T follicular helper cell (primary cell): ENCODE measurements around the gene CXXC5.

Experiments used
- DNase-seq: peaks from one replicate; pipeline ENCODE4 v3.0.0-alpha.2; 2020; ENCODE audit warnings: low read depth

CXXC5 gene

DNA sequence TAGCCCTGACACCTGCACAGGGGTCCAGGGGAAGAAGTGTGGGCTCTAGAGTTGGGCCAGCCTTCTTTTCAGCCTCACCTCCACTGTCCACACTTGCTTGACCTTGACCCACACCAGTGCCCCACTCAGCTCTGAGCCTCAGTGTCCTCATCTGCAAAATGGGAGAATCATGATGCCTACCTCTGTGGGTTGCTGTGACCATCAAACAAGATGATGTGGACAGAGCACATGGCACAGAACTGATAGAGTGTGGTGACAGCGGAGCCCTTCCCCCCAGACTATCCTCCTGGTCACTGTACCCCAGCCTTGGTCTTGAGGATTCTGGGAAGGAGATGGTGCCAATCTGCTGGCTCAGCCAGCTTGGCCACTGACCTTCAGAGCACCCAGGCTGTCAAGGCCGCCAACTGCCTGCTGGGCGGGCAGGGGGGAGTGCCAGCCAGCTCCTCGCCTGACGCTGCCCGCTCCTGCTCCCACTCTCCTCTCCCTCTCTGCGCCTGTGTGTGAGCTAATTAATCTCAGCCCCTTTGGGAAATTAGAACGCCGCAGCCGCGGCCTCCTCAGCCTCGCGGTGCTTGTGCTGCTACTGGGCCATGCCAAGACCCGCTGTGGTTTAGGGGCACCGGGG is 16.7 kb downstream of the CXXC5 start:
- no peak for DNase-seq

DNA sequence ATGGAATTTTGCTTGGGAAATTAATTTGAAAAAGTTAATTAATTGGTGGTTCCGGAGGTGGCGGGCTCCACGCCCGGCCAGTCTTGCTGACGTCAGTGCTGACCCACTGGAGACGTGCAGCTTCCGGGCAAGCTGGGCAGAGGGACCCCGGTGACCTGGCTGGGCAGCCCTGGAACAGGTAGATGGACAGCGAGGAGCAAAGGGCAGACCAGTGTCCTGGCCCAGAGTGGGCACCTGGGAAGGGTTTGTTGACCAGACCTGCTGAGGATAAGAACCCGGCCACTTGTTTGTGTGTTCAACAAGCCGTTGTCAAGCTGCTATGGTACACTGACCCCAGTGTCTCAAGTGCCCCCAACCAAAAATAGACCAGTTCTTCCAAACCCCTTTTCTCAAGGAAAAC is 17.5 kb downstream of the CXXC5 start:
- no peak for DNase-seq

DNA sequence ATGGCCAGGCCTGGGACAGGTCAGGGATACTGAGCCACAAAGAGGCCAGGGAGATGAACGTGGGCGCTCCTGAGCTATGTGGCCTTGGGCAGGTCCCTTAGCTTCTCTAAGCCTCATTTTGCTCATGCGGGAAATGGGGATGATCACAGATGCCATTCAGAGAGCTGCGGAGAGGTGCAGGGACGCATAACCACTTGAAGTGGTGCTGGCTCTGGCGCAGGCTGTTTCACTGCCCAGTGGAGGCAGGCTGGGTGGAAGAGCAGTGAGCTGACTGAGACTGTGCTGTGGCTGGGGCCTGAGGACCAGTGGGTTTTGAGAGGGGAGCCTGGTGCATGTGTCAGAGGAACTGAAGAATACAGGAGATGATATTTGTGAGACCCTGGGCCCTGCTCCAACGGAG is 18.4 kb downstream of the CXXC5 start:
- no peak for DNase-seq

DNA sequence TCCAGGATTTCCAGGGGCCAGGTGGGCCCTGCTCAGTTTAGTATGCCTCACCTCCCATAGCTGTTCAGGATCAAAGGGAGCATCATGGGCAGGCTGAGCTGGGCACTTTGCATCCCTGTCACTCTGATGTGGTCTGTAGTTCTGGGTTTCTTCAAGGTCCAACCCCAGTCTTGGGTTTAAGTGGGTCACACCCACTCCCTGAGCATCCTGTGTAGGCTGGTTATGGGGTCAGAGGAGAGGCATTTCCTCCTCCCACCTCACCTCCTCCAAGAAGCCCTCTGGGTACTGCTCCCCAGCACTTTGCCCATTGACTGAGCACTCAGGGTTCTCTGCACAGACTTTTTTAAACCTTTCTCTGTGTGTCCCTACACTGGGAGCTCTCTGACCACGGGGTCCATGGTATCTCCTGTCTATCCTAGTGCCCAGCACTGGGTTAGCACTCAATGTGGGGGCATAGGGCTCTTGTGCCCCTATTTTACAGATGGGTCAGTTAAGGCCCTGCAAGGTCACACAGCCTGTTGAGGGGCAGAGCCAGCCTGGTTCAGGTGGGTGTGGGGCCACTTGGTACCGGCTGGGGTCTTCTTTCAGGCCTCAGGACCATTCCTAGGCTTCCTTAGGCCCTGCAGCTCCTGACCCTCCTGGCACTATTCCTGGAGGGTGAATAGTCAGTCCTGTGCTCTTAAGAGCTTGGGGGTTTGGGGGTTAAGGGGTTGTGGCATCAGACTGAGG is 19.0 kb downstream of the CXXC5 start:
- DNase-seq, result no peak

DNA sequence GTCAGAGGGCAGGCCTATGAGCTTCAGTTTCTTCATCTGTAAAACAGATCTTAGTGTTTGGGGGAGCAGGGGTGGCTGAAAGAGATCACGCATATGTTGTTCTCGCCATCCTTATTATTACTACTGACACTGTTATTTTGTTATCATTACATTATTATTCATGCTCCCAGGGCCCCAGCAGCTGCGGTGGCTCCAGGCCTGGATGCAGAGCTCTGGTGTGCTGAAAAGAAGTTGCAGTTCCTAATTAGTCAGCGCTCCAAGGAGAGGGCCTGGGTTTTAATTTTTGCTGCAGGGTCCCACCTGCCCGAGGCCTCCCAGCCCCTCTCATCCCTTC is 19.5 kb downstream of the CXXC5 start:
- DNase-seq, result no peak

DNA sequence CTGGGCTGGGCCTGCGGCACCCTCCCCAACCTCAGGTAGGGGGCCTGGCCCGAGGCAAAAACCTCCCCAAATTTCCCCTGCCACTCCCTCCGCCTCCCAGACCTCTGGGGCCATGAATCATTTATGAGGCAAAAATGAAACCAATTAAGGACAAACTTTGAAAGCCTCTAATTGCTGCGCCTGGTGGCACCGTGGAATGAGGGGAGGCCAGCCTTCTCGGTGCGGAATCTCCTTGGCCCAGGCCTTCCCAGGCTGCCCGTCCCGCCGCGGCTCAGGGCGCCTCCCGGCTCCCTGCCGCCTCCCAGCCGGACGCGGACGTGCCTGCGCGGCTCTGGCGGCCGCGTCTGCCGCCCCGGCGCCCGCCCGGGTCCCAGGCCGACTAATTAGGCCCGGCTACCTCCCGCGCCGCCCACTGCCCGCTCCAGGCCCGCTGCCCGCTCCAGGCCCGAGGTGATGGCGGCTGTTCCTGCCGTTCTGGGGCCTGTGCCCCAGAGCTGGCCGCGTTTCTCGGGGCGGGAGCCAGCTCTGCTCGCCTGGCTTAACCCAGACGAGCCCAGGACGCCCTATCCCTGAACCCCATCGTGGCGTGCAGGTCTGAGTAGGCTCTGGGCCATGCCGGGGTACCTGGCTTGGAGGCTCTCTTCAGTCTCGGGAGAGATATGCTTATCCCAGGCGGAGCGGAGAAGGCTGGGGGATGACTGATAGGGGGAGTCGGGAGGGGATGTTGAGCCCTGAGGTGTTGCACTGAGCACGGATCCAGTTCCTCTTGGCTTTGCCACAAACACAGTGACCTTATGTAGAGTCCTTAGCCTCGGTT is 20.1 kb downstream of the CXXC5 start:
- no peak for DNase-seq

DNA sequence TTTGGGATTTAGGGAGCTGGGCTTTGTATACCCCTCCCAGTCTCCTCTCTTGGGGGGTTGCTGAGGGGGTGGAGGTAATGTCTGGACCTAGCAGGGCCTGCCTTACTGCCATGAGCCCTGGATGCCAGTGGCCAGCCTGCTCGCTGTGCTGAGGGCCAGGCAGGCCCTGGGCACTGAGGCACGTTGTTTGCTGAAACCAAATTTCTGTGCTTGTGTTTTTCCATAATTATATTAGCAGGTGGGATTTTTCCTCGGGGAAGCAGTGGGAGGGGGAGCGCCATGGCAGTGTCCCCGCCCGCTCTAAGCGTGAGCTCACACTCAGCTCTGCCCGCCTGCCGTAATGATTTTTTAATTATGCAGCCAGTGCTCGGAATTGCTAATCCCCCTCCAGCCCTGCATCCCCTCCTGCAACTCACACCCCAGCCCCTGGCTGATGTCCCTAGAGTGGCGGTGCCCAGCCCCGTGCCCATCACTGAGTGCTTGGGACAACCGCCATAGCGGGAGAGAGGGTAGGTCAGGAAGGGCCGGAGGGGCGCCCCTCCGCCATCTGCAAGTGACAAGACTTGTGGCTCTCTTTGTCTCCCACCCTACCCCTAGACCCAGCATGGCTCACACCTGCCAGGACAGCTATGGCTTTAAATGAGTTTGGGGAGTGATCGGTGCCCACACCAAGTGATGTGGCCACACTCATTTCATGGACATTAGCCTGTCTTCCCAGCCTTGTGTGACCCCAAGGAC is 20.9 kb downstream of the CXXC5 start:
- no peak for DNase-seq

DNA sequence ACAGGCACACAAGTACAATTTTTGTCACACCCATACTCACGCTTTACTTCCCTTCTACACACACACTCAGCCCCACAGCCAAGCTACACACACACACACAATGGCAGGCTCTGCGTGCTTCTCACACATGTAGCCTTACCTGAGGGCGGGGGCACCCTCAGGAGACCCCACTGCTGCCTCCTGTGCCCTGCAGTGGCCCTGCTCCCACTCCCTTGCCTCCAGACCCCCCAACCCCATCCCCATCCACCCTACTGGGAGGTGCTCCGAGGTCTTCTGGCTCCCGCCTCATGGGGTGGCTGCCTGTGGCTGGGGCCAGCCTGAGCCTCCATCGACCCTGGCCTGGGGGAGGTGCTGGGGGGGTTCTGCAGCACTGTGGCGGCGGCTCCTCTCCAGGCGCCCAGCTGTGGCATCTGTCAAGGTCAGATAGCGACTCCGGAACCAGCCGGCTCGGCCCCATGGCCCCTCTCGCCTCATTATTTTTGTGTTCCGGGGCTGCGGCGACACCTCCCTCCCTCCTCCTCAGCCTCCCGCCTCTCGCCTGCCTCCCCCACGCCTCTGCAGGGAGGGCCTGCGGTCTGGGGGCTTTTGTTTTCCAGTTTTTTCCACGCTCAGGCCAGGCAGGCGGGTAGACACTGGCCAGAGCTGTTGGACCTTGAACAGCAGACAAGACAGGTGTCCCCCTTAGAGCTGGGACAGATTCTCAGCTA is 21.7 kb downstream of the CXXC5 start:
- DNase-seq, result no peak

DNA sequence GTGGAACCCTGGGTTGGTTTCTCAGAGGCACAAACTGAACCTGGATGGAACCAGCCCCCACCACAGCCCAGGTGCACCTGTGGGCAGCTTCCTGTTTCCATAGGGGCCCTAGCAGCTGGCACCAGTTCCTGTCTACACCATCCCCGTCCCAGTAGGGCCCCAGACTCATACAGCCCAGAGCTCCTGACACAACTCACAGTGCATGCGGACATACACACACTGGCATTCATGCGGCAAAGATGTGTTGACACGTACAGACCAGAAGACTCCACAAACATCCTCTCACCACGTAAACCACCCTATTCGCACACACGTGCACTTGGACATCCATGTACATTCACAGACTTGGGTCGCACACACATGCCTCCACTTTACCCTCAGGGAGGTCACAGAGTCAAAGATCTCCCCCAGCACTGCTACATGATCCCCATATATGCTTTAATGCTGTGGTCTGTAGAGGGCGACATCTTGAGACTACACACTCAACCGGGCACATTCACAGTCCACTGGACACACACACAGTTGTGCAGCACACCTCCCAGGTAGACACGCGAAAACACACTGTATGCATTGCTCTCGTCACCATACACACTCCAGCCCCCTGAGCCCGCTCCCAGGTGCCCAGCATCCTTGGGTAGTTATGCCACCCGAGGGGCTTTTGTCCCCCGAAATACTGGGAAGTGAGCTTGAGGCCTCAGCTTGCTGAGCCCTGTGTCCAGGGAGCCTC is 22.4 kb downstream of the CXXC5 start:
- DNase-seq, result no peak

DNA sequence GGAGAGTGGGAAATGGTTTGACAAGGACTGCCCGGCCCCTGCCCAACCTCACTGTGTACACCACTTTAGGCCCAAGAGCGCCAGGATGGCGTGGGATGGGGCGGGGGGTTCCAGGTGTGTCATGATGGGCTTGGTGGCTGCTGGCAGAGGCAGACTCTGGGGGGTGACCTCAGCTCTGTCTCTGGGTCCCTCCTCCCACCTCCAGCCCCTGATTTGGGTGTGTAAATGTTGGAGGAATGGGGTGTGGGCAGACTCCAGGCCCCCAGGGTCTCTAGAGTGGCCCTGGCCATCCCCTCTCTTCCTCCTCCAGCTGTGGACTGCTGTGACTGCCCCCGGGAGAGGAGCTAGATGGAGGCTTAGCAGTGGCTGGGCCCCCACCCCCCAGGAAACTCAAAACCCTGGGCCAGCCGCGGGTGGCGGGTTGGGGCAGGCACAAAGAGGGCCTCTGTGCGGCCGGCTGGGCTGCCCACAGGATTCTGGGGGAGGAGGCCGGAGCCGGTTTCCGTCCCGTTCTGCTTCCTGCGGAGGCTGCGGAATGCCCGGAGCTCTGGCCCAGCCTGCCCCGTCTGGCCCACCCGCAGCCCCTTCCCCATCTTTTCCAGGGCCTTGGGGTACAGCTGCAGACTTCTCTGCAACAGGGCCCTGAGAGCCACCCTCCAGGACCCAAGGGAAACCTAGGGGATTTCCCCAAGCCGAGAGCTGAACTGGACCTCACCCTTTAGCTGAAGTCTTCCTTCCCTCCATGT is 23.1 kb downstream of the CXXC5 start:
- no peak for DNase-seq

DNA sequence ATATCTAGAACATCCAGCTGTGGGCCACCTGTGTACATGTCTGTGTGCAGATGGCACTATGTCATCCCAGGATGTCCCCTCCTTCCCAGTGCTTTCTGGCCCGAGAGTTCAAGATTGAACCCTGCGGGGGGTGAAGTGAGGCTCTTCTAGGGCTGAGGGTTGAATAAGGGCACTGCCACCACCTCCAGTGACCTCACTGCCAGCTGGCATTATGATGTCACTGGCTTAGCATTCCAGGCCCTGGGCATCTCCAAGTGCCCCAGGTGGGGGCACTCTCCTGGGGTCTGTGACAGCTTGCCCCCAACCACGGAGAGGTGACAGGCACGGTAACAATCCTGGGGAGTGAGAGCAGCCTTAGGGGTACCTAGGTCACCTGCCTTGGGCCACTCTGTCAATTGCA is 27.1 kb downstream of the CXXC5 start:
- DNase-seq, result no peak

DNA sequence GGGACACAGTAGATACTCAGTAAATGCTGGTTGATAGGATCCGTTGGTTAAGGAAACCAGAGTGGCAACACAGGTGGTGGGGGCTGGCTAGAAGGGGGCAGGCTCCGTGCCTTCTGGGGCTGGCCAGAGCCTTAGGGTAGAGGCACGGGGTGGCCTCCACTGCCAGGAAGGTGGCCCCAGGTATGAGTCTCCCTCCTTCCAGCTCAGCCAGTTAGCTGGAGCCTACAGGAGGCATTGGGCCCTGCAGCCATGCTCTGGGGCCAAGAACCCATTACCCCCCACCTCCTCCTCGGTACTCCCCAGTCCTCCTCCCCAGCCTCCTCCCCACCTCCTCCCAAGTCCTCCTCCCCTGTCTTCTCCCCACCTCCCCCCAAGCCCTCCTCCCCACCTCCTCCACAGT is 27.7 kb downstream of the CXXC5 start:
- no peak for DNase-seq

DNA sequence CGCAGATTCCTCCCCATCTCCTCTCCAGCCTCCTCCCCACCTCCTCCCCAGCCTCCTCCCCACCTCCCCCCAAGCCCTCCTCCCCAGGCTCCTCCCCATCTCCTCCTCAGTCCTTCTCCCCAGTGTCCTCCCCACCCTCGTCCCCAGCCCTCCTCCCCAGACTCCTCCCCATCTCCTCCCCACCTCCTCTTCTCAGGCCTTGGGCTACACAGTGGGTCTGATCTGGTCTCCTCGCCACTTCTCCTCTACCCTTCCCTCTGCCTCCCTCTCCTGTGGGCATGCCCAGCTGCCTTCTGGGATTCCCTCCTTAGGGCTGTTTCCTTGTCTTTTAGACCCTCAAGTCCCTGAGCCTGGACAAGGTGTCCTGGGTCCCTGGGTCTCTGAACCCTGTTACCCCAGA is 28.3 kb downstream of the CXXC5 start:
- DNase-seq, result no peak

DNA sequence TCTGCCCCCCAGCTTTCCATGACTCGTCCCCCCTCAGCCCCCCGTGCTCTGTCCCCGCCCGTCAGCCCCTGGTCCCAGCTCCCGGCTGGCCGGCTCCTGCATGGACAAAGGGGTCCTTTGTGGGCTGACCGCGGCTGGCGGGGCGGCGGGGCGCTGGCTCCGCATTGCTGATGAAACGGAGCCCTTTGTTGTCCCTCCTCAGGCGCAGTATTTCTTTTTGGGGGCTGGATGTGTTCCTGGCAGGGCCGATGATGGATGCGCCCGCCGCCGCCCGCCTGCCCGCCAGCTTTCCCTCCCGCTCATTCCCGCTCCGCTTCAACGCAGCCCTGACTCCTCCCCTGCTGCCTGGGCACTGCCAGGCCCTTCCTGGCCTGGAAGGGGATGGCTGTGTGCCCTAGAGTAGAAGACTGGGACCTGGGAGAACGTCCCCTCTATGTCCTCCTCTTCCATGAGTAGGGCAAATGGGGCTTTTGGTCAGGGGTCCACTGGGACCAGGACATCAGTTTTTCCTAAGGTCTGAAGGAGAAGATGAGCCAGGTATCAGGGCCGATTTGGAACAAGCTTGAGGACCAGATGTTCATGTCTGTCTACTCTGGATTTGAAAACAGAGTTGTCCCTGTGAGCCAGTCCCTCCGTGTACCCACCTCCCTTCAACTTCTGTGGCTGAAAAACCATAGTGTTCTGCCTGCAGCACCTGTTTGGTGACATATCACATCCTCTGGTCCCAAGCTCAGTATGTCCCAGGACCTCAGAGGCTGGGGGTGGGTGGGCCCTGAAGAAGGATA is 29.0 kb downstream of the CXXC5 start:
- DNase-seq, result no peak

DNA sequence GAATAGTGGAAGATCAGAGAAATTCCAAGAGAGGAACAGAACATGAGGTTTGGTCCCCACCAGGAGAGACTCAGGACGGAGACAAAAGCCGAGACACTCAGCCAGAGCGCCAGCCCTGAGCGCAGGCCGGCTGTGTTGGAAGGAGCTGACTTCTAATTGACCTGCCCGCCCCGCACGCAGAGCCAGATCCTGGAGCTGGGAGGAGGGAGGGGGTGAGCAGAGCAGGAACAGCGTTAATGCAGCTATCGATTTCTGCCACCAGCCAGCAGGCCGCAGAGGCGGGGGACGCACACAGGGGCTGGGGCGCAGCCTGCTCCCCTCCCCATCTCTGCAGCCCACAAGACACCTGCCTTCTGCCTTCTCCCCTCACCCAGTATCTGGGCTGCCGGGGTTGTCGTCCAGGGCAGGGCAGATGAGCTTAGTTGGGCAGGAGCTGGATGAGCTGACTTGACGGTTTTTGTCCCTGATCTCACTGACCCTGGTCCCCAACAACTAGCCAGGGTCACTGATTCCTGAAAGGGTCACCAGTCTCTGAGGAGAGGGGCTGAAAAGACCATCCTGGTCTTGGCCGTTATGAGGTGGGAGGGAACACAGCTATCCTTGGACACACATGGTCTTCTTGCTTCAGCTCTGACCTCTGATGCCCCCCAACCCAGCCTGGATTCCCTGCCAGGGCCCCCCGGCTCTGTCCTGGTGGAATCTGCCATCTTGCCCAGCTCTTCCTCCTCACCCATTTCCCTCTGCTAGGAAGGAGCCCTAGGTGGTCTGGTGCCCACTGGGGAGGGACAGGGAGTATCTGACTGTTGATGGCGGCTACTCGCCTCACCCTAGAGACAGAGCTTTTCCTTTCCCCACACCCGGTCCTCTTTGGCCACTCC is 29.8 kb downstream of the CXXC5 start:
- no peak for DNase-seq

DNA sequence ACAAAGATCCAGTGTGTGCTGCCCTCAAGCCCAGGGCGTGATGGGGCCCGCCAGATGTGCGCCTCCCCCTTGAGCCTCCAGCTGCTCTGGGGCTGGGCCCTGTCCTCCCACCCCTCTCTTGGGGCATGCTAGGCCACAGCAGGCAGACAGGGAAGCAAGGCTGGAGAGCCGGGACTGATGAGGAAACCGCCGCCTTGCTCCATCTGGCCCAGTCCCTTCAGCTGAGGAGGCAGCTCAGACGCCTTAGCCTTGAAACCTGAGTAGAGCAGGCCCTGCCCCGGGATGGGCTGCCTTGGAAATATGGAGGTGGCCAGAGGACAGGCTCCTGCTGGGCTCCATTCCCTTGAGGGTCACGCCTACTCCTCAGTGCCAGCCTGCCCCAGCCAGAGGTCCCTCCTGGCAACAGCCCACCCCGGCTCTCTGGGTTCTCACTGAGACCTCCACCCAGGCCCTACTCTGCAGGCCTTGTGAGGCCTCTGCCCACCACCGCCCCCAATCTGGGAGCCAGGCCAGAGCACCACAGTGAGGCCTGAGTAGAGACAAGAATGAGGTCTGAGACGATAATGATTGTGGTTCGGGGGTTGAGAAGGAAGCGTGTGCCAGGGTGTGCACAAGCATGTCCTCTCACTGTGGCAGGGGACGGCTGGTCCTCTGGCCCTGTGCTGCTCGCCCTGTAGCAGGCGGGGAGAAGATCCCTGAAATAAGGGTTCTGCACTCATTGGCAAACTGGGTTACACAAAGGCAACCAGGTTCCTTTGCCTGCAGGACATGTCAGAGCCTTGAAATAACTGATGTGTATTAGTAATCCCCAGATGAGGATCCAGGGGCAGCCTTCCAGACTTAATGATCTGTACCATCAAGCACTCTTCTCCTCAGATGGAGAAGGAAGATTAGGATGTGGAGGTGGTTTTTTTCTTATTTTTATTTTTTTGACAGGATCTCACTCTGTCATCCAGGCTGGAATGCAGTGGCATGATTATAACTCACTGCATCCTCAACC is 30.9 kb downstream of the CXXC5 start:
- DNase-seq, result no peak

DNA sequence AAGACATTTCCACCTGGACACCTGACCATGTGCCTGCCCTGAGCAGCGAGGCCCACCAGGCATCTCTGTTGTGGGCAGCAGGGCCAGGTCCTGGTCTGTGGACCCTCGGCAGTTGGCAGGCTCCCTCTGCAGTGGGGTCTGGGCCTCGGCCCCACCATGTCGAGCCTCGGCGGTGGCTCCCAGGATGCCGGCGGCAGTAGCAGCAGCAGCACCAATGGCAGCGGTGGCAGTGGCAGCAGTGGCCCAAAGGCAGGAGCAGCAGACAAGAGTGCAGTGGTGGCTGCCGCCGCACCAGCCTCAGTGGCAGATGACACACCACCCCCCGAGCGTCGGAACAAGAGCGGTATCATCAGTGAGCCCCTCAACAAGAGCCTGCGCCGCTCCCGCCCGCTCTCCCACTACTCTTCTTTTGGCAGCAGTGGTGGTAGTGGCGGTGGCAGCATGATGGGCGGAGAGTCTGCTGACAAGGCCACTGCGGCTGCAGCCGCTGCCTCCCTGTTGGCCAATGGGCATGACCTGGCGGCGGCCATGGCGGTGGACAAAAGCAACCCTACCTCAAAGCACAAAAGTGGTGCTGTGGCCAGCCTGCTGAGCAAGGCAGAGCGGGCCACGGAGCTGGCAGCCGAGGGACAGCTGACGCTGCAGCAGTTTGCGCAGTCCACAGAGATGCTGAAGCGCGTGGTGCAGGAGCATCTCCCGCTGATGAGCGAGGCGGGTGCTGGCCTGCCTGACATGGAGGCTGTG is 32.4 kb downstream of the CXXC5 start:
- DNase-seq, result no peak
